Astrocyte (in vitro differentiated cells and primary cell): ENCODE data around the gene TAF11. TPM values are rescaled to one million over a fixed set of nuclear protein-coding genes. Genes with fewer than 3 reads are reported as not detected.

Source experiments
- DNase-seq: peaks from one replicate; pipeline ENCODE4 v3.0.0-alpha.2; 2010; ENCODE audit warnings: low read depth
- FAIRE-seq: peaks from 2 replicates; lab custom pipeline; 2011; peaks lifted over from hg19 to GRCh38; lab: Jason Lieb, UNC
- H2AFZ ChIP-seq: 2 replicates; pipeline ENCODE4 v1.6.0; 2012; ENCODE audit warnings: low read depth, low read length, inconsistent platforms
- H3K27ac ChIP-seq: 2 replicates; pipeline ENCODE4 v1.5.1; 2011; ENCODE audit warnings: low read depth, low read length, inconsistent platforms
- H3K27me3 ChIP-seq: 2 replicates; pipeline ENCODE4 v1.6.0; 2011; ENCODE audit warnings: low read length, inconsistent platforms; ENCODE audit not compliant: insufficient read depth
- H3K36me3 ChIP-seq: 2 replicates; pipeline ENCODE4 v1.5.1; 2011; ENCODE audit warnings: low read length, inconsistent platforms; ENCODE audit not compliant: insufficient read depth
- H3K4me1 ChIP-seq: 2 replicates; pipeline ENCODE4 v1.5.1; 2011; ENCODE audit warnings: low read length, inconsistent platforms; ENCODE audit not compliant: insufficient read depth
- H3K4me2 ChIP-seq: 2 replicates; pipeline ENCODE4 v1.6.0; 2012; ENCODE audit warnings: low read length, inconsistent platforms
- H3K4me3 ChIP-seq: 2 replicates; pipeline ENCODE4 v1.5.1; 2011; ENCODE audit warnings: low read depth, mild to moderate bottlenecking, low read length, inconsistent platforms; ENCODE audit not compliant: insufficient read depth
- H3K79me2 ChIP-seq: 2 replicates; pipeline ENCODE4 v1.6.0; 2012; ENCODE audit warnings: mild to moderate bottlenecking, low read length, inconsistent platforms; ENCODE audit not compliant: insufficient read depth
- H3K9ac ChIP-seq: 2 replicates; pipeline ENCODE4 v1.6.0; 2012; ENCODE audit warnings: mild to moderate bottlenecking, low read length, inconsistent platforms
- H3K9me3 ChIP-seq: 2 replicates; pipeline ENCODE4 v1.5.1; 2012; ENCODE audit warnings: low read depth, mild to moderate bottlenecking, low read length, inconsistent platforms; ENCODE audit not compliant: insufficient read depth
- H4K20me1 ChIP-seq: 2 replicates; pipeline ENCODE4 v1.6.0; 2012; ENCODE audit warnings: low read length, inconsistent platforms; ENCODE audit not compliant: insufficient read depth
- H3K27ac Mint-ChIP-seq: one replicate; pipeline ENCODE4 v1.8.0; 2021; ENCODE audit warnings: mild to moderate bottlenecking, mixed read lengths; ENCODE audit not compliant: unreplicated experiment
- H3K27me3 Mint-ChIP-seq: one replicate; pipeline ENCODE4 v1.8.0; 2021; ENCODE audit warnings: low read depth, mixed read lengths; ENCODE audit not compliant: unreplicated experiment
- H3K36me3 Mint-ChIP-seq: one replicate; pipeline ENCODE4 v1.8.0; 2021; ENCODE audit warnings: low read depth, mixed read lengths; ENCODE audit not compliant: unreplicated experiment
- H3K4me1 Mint-ChIP-seq: one replicate; pipeline ENCODE4 v1.8.0; 2021; ENCODE audit warnings: low read depth, mixed read lengths; ENCODE audit not compliant: unreplicated experiment
- H3K4me3 Mint-ChIP-seq: one replicate; pipeline ENCODE4 v1.8.0; 2021; ENCODE audit warnings: mild to moderate bottlenecking, moderate library complexity, mixed read lengths; ENCODE audit not compliant: unreplicated experiment
- H3K9me3 Mint-ChIP-seq: one replicate; pipeline ENCODE4 v1.8.0; 2021; ENCODE audit warnings: mild to moderate bottlenecking, mixed read lengths; ENCODE audit not compliant: unreplicated experiment
- EZH2 ChIP-seq: IDR thresholded peaks from 2 replicates; pipeline ENCODE4 v1.6.1; 2012; ENCODE audit warnings: mild to moderate bottlenecking, low read length, inconsistent platforms; ENCODE audit not compliant: insufficient read depth
- total RNA-seq: library from RNA; stranded (reverse); gene quantifications from 2 replicates; pipeline ENCODE4 v1.2.1, GENCODE V29; 2021
- TF ChIP-seq, protein P1 (sequence below): IDR thresholded peaks from 2 replicates; pipeline ENCODE4 v1.5.1; 2011; ENCODE audit warnings: low read depth, mild to moderate bottlenecking, inconsistent platforms, low read length, moderate library complexity; ENCODE audit not compliant: insufficient read depth

Gene TAF11
- total RNA-seq, 1 donor from 2014 or later: 32.6 TPM

- peak overlapping the region; percentile 14 for H3K27ac Mint-ChIP-seq
- no peaks in the 10 kb centered on the region for H3K36me3 ChIP-seq
Measured at GRCh38 chr6:34912715-34913464, 25.0 kb upstream of the TAF11 start.

GRCh38 chr6:34911822-34912221 lies 24.0 kb upstream of the TAF11 start:
- TF ChIP-seq, protein P1, sequence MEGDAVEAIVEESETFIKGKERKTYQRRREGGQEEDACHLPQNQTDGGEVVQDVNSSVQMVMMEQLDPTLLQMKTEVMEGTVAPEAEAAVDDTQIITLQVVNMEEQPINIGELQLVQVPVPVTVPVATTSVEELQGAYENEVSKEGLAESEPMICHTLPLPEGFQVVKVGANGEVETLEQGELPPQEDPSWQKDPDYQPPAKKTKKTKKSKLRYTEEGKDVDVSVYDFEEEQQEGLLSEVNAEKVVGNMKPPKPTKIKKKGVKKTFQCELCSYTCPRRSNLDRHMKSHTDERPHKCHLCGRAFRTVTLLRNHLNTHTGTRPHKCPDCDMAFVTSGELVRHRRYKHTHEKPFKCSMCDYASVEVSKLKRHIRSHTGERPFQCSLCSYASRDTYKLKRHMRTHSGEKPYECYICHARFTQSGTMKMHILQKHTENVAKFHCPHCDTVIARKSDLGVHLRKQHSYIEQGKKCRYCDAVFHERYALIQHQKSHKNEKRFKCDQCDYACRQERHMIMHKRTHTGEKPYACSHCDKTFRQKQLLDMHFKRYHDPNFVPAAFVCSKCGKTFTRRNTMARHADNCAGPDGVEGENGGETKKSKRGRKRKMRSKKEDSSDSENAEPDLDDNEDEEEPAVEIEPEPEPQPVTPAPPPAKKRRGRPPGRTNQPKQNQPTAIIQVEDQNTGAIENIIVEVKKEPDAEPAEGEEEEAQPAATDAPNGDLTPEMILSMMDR: no peak
- no peak for TF ChIP-seq EZH2
- Histone ChIP-seq H3K27ac (no peak overlapping the region), H3K9ac (no peak overlapping the region), H3K27me3 (peaks cover 26% of the 10 kb centered on the region), H4K20me1 (peaks cover 94% of the 10 kb centered on the region), H3K36me3 (no peaks in the 10 kb centered on the region), H2AFZ (no peak overlapping the region), H3K9me3 (no peaks in the 10 kb centered on the region), H3K4me2 (no peak overlapping the region), H3K4me1 (peaks cover 16% of the 10 kb centered on the region), H3K4me3 (no peak overlapping the region), H3K79me2 (peaks cover 14% of the 10 kb centered on the region)
- H3K4me1 Mint-ChIP-seq: peaks cover 11% of the 10 kb centered on the region
- peaks cover 21% of the 10 kb centered on the region for H3K27me3 Mint-ChIP-seq
- no peak overlapping the region for H3K27ac Mint-ChIP-seq
- H3K36me3 Mint-ChIP-seq: peaks cover 2% of the 10 kb centered on the region
- no peak for FAIRE-seq
- DNase-seq: no peak
- H3K4me3 Mint-ChIP-seq: no peak overlapping the region
- no peaks in the 10 kb centered on the region for H3K9me3 Mint-ChIP-seq

More at GRCh38 chr6:34912715-34913464, 25.0 kb upstream of the TAF11 start:
- Histone ChIP-seq H4K20me1 (peaks cover 94% of the 10 kb centered on the region), H3K4me2 (peak overlapping the region; percentile 55), H3K9me3 (no peaks in the 10 kb centered on the region), H3K4me1 (peaks cover 16% of the 10 kb centered on the region), H3K4me3 (no peak overlapping the region), H3K27ac (no peak overlapping the region), H2AFZ (no peak overlapping the region), H3K27me3 (peaks cover 26% of the 10 kb centered on the region), H3K79me2 (peaks cover 14% of the 10 kb centered on the region), H3K9ac (no peak overlapping the region)
- FAIRE-seq (peak; percentile 66), DNase-seq (peak; percentile 87)
- Mint-ChIP-seq H3K27me3 (peaks cover 20% of the 10 kb centered on the region), H3K36me3 (no peaks in the 10 kb centered on the region), H3K4me3 (peak overlapping the region; percentile 11), H3K9me3 (no peaks in the 10 kb centered on the region), H3K4me1 (peaks cover 11% of the 10 kb centered on the region)
- no peak for TF ChIP-seq EZH2
- TF ChIP-seq, protein P1: no peak
